Measurements from ENCODE around the gene RNF213. TPM values are rescaled to one million over a fixed set of nuclear protein-coding genes. Genes with fewer than 3 reads are reported as not detected.
"Not testable (repeated sequence)": the region's sequence is repeated elsewhere in the genome, so short reads cannot be mapped to it uniquely, and the experiment has no call there.

The RNF213 gene
- total RNA-seq, 1 donor from 2014 or later: 47.3 TPM

DNA sequence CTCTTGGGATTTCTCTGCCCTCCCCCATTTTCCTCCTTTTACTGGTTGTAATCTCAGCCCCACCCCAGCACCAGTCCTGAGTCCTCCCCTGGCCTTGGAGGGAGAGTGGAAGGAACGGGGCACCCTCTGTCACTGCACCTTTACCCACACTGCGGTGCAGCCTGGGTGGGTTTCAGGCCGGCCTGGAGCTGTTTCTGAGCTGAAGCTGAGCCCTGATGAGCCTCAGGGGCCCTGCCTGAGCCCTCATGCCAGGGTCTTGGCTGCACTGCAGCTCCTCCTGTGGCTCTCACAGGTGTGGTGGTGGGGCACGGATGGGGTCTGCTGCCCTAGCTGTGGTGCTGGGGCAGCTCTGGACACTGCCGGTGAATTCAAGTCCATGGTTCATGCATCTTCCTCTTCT is 34.5 kb downstream of the RNF213 start:
- TF ChIP-seq, protein P1, sequence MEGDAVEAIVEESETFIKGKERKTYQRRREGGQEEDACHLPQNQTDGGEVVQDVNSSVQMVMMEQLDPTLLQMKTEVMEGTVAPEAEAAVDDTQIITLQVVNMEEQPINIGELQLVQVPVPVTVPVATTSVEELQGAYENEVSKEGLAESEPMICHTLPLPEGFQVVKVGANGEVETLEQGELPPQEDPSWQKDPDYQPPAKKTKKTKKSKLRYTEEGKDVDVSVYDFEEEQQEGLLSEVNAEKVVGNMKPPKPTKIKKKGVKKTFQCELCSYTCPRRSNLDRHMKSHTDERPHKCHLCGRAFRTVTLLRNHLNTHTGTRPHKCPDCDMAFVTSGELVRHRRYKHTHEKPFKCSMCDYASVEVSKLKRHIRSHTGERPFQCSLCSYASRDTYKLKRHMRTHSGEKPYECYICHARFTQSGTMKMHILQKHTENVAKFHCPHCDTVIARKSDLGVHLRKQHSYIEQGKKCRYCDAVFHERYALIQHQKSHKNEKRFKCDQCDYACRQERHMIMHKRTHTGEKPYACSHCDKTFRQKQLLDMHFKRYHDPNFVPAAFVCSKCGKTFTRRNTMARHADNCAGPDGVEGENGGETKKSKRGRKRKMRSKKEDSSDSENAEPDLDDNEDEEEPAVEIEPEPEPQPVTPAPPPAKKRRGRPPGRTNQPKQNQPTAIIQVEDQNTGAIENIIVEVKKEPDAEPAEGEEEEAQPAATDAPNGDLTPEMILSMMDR (conservative IDR thresholded peaks at IDR 0.05): no peak
- H3K36me3 Mint-ChIP-seq: peaks cover 17% of the 10 kb centered on the region
- no peaks in the 10 kb centered on the region for H3K4me1 Mint-ChIP-seq (ENCODE audit: unreplicated experiment)

DNA sequence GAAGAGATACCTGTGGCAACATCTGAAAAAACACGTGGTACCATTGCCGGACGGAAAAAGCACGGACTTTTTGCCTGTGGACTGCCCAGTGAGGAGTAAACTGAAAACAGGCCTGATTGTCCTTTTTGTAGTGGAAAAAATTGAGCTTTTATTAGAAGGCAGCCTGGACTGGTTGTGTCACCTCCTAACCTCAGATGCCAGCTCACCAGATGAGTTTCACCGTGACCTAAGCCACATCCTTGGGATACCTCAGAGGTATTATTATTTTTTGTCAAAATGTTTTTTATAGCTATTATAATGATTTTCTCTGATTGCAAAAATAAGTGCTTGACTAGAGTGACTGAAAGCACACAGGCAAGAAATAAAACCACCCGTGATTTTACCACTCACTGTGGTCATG is 34.9 kb downstream of the RNF213 start:
- Mint-ChIP-seq H3K27me3 (no peaks in the 10 kb centered on the region), H3K4me1 (ENCODE audit: unreplicated experiment) (no peaks in the 10 kb centered on the region), H3K9me3 (no peaks in the 10 kb centered on the region), H3K27ac (no peak overlapping the region), H3K36me3 (peaks cover 17% of the 10 kb centered on the region), H3K4me3 (no peak overlapping the region)
- no peak for DNase-seq (ENCODE audit: extremely low spot score, unreplicated experiment)
- TF ChIP-seq, protein P1 (conservative IDR thresholded peaks at IDR 0.05): no peak

More for the DNA sequence above, 34.5 kb downstream of the RNF213 start:
- no peak overlapping the region for H3K4me3 Mint-ChIP-seq
- H3K9me3 Mint-ChIP-seq: no peaks in the 10 kb centered on the region
- H3K27me3 Mint-ChIP-seq: no peaks in the 10 kb centered on the region
- H3K27ac Mint-ChIP-seq: no peak overlapping the region
- DNase-seq (ENCODE audit: extremely low spot score, unreplicated experiment): no peak

DNA sequence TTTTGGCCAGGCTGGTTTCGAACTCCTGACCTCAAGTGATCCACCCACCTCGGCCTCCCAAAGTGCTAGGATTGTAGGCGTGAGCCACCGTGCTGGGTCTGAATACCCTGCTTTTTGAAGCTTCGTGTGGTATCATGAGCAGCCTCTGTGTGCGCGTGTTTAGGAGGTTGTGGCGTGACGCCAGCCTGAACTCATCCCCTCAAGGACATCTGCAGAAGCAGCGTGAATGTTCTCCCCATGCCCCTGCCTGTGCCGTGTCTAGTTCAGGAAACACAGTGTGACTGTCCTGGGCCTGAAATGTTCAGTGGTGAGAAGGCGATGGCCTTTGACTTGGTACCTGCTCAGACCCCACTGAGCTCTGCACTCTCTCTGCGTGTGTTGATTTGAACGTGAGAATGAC is 35.6 kb downstream of the RNF213 start:
- H3K27me3 Mint-ChIP-seq: no peaks in the 10 kb centered on the region
- H3K4me3 Mint-ChIP-seq: no peak overlapping the region
- TF ChIP-seq, protein P1 (conservative IDR thresholded peaks at IDR 0.05): no peak
- peaks cover 21% of the 10 kb centered on the region for H3K36me3 Mint-ChIP-seq
- H3K4me1 Mint-ChIP-seq (ENCODE audit: unreplicated experiment): no peaks in the 10 kb centered on the region
- H3K27ac Mint-ChIP-seq: no peak overlapping the region
- no peak for DNase-seq (ENCODE audit: extremely low spot score, unreplicated experiment)
- H3K9me3 Mint-ChIP-seq: no peaks in the 10 kb centered on the region

DNA sequence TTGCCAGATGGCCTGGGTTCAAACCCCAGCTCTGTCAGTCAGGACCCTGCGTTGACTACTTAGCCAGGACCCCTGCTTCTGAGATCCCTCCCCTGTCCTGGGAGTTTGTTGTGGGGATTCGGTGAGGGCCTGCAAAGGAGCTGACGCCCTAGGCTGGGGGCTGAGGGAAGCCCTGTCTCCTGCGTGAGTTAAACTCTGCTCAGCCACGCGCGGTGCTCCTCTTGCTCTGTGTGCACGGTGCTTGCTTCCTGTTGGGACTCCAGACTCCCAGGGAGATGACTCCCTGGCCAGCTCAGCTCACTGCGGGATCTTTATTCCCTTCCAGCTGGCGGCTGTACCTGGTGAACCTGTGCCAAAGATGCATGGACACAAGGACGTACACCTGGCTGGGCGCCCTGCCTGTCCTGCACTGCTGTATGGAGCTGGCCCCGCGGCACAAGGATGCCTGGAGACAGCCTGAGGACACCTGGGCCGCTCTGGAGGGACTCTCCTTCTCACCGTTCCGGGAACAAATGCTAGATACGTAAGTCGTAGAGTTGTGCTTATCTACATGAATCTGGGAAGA is 37.4 kb downstream of the RNF213 start:
- no peak overlapping the region for H3K27ac Mint-ChIP-seq
- no peak for DNase-seq (ENCODE audit: extremely low spot score, unreplicated experiment)
- H3K27me3 Mint-ChIP-seq: no peaks in the 10 kb centered on the region
- H3K4me1 Mint-ChIP-seq (ENCODE audit: unreplicated experiment): no peaks in the 10 kb centered on the region
- H3K9me3 Mint-ChIP-seq: peaks cover 4% of the 10 kb centered on the region
- H3K4me3 Mint-ChIP-seq: no peak overlapping the region
- TF ChIP-seq, protein P1 (conservative IDR thresholded peaks at IDR 0.05): no peak
- peaks cover 20% of the 10 kb centered on the region for H3K36me3 Mint-ChIP-seq

DNA sequence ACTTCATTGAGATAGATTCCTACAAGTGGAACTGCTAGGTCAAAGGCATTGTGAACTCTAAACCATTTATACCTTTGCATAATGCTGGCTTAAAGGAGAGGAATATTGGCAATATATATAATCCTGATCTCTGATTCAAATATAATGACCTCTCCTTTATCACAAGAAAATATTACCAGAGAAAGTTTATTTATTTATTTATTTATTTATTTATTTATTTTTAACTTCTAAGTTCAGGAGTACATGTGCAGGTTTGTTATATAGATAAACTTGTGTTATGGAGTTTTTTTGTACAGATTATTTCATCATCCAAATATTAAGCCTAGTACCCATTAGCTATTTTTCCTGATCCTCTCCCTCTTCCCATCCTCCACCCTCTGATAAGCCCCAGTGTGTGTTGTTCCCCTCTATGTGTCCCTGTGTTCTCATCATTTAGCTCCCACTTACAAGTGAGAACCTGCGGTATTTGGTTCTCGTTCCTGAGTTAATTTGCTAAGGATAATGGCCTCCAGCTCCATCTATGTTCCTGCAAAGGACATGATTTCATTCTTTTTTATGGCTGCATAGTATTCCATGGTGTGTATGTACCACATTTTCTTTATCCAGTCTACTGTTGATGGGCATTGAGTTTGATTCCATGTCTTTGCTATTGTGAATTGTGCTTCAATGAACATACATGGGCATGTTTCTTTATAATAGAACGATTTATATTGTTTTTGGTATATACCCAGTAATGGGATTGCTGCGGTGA is 38.9 kb downstream of the RNF213 start:
- not testable (repeated sequence) for H3K9me3 Mint-ChIP-seq; H3K27ac Mint-ChIP-seq; DNase-seq (ENCODE audit: extremely low spot score, unreplicated experiment); H3K27me3 Mint-ChIP-seq; H3K4me1 Mint-ChIP-seq (ENCODE audit: unreplicated experiment); H3K4me3 Mint-ChIP-seq
- peaks cover 21% of the 10 kb centered on the region for H3K36me3 Mint-ChIP-seq

DNA sequence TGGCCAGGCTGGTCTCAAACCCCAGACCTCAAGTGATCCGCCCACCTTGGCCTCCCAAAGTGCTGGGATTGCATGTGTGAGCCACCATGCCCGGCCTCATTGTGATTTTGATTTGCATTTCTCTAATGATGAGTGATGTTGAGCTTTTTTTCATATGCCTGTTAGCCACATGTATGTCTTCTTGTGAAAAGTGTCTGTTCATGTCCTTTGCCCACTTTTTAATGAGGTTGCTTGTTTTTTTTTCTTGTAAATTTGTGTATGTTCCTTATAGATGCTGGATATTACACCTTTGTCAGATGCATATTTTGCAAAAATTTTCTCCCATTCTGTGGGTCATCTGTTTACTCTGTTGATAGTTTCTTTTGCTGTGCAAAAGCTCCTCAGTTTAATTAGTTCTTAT is 40.1 kb downstream of the RNF213 start:
- DNase-seq (ENCODE audit: extremely low spot score, unreplicated experiment); H3K4me3 Mint-ChIP-seq; H3K27me3 Mint-ChIP-seq; H3K4me1 Mint-ChIP-seq (ENCODE audit: unreplicated experiment); H3K27ac Mint-ChIP-seq; H3K9me3 Mint-ChIP-seq: not testable (repeated sequence)
- H3K36me3 Mint-ChIP-seq: peaks cover 25% of the 10 kb centered on the region

All from type B pancreatic cell (in vitro differentiated cells).